A673 (cell line): ENCODE results near the gene OBSCN.

Experiments
- CTCF ChIP-seq: fragments of 300-800, 200-600 bp; sonication (generic); conservative IDR thresholded peaks from 2 replicates; pipeline ENCODE4 v1.5.1; 2017; ENCODE audit warnings: low read depth, mild to moderate bottlenecking, antibody characterized with exemption, low read length, moderate library complexity, mixed read lengths
- EZH2 ChIP-seq: fragments of 200-600 bp; sonication (generic); IDR thresholded peaks from 2 replicates; pipeline ENCODE4 v1.6.1; 2017; ENCODE audit warnings: borderline replicate concordance, low read depth, mild to moderate bottlenecking, mixed read lengths, antibody characterized with exemption, low read length; ENCODE audit not compliant: poor library complexity, severe bottlenecking

DNA sequence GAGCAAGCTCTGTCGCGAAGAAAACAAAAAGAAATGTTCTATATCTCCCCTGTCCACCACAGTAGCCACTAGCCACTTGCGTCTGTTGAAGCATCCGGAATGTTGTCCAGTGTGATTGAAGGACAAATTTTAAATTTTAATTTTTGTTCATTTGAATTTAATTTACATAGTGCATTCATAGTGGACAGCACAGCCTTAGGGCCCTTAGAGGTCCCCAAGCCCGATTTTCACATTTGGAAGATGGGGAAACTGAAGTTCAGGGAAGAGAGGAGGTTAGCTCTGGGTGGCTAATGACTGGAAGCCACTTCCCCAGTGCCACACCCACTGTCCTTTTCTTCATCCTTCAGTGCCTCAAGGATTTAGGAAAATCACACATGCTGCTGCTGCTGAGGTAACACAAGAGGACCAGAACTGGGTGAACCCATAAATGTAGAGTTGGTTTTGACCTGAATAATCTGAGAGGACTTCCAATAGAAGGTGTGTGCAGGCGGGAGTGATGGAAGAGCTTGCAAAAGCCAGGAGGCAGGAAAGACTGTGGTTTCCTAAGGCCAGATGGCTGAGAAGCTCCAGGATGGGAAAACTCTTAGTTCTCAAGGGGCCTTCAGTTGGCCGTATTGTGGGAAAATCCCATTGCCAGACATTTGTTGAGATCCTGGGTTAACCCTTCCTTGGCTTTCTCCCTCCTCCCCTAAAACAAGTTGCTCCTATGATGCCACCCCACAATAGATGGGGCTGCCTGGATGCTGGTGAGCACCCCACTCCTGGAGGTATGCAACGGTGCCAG lies 149.2 kb downstream of the OBSCN start:
- TF ChIP-seq CTCF (no peak), EZH2 (no peak)
